Measurements from ENCODE around the gene ZP4.
"Not testable (repeated sequence)": the region's sequence is repeated elsewhere in the genome, so short reads cannot be mapped to it uniquely, and the experiment has no call there.

The ZP4 gene

GRCh38 chr1:237875291-237875690 is 15.4 kb downstream of the ZP4 start:
- no peak for DNase-seq

- peak; percentile 64 to 65 for DNase-seq
Measured at GRCh38 chr1:237873487-237874211, 17.1 kb downstream of the ZP4 start.

- no peak for DNase-seq
Measured at GRCh38 chr1:237868817-237869600, 21.7 kb downstream of the ZP4 start.

GRCh38 chr1:237867380-237867888 is 23.3 kb downstream of the ZP4 start:
- DNase-seq, result no peak

- DNase-seq, result peak; percentile 39 to 44
Measured at GRCh38 chr1:237864338-237865244, 26.1 kb downstream of the ZP4 start.

- no peak for DNase-seq
Measured at GRCh38 chr1:237863234-237863633, 27.5 kb downstream of the ZP4 start.

- DNase-seq, result no peak
Measured at GRCh38 chr1:237861944-237862343, 28.8 kb downstream of the ZP4 start.

- no peak for DNase-seq
Measured at GRCh38 chr1:237858992-237859391, 31.7 kb downstream of the ZP4 start.

- no peak for DNase-seq
Measured at GRCh38 chr1:237857455-237857854, 33.3 kb downstream of the ZP4 start.

GRCh38 chr1:237852342-237852741 is 38.4 kb downstream of the ZP4 start:
- DNase-seq, result no peak

GRCh38 chr1:237851210-237851845 is 39.4 kb downstream of the ZP4 start:
- DNase-seq, result peak; percentile 64 to 80

- not testable (repeated sequence) for DNase-seq
Measured at GRCh38 chr1:237843516-237843915, 47.2 kb downstream of the ZP4 start.

GRCh38 chr1:237841485-237841884 is 49.2 kb downstream of the ZP4 start:
- DNase-seq, result no peak

- DNase-seq, result no peak
Measured at GRCh38 chr1:237838904-237839534, 51.7 kb downstream of the ZP4 start.

GRCh38 chr1:237838320-237838719 is 52.4 kb downstream of the ZP4 start:
- no peak for DNase-seq

- no peak for DNase-seq
Measured at GRCh38 chr1:237834461-237834860, 56.3 kb downstream of the ZP4 start.

- no peak for DNase-seq
Measured at GRCh38 chr1:237834048-237834447, 56.7 kb downstream of the ZP4 start.

GRCh38 chr1:237832858-237833257 is 57.9 kb downstream of the ZP4 start:
- DNase-seq, result no peak
